Body of pancreas (tissue), 4 donors: ENCODE results near the gene DGKD.

Experiments used
- CTCF ChIP-seq, 7 experiments: fragments of 450-650 bp in 4 of 7; fragments of 200-600 bp in 3 of 7; sonication (generic) in 3 of 7; IDR thresholded peaks; one replicate each; pipeline ENCODE4 v1.5.1; 2016 to 2019; ENCODE audit warnings: antibody characterized with exemption in 7 of 7
- POLR2A ChIP-seq, 3 donors: fragments of 450-650 bp; IDR thresholded peaks; one replicate each; pipeline ENCODE4 v1.6.1; 2016; ENCODE audit warnings: antibody characterized with exemption in 3 of 3, mild to moderate bottlenecking in 2 of 3

GRCh38 chr2:233476063-233476410 is 121.7 kb downstream of the DGKD start:
- no peak for TF ChIP-seq CTCF (IDR thresholded peaks at IDR 0.05)
- TF ChIP-seq POLR2A (IDR thresholded peaks at IDR 0.05): no peak
